ENCODE results near the gene HOXD3.

The HOXD3 gene

GRCh38 chr2:176160986-176161824 lies 4.1 kb downstream of the HOXD3 start:
- in situ Hi-C loops (cut with MboI; ENCODE audit: low sequenced_read_pairs) = no loop called here

- in situ Hi-C loops (cut with MboI; ENCODE audit: low sequenced_read_pairs) = no loop called here
Measured at GRCh38 chr2:176161825-176162626, 4.9 kb downstream of the HOXD3 start.

- in situ Hi-C loops (cut with MboI; ENCODE audit: low sequenced_read_pairs) = no loop called here
Measured at GRCh38 chr2:176162911-176163671, 6.0 kb downstream of the HOXD3 start.

- in situ Hi-C loops (cut with MboI; ENCODE audit: low sequenced_read_pairs) = no loop called here
Measured at GRCh38 chr2:176163672-176164056, 6.6 kb downstream of the HOXD3 start.

GRCh38 chr2:176164201-176164600 lies 7.1 kb downstream of the HOXD3 start:
- in situ Hi-C loops (cut with MboI; ENCODE audit: low sequenced_read_pairs) = no loop called here

- in situ Hi-C loops (cut with MboI; ENCODE audit: low sequenced_read_pairs) = no loop called here
Measured at GRCh38 chr2:176164611-176165369, 7.7 kb downstream of the HOXD3 start.

- in situ Hi-C loops (cut with MboI; ENCODE audit: low sequenced_read_pairs) = no loop called here
Measured at GRCh38 chr2:176165370-176166050, 8.4 kb downstream of the HOXD3 start.

- in situ Hi-C loops (cut with MboI; ENCODE audit: low sequenced_read_pairs) = no loop called here
Measured at GRCh38 chr2:176166272-176166671, 9.2 kb downstream of the HOXD3 start.

- in situ Hi-C loops (cut with MboI; ENCODE audit: low sequenced_read_pairs) = no loop called here
Measured at GRCh38 chr2:176167398-176167797, 10.3 kb downstream of the HOXD3 start.

GRCh38 chr2:176169181-176169580 lies 12.1 kb downstream of the HOXD3 start:
- in situ Hi-C loops (cut with MboI; ENCODE audit: low sequenced_read_pairs) = no loop called here

GRCh38 chr2:176169711-176170110 lies 12.6 kb downstream of the HOXD3 start:
- in situ Hi-C loops (cut with MboI; ENCODE audit: low sequenced_read_pairs) = no loop called here

GRCh38 chr2:176170602-176171305 lies 13.6 kb downstream of the HOXD3 start:
- in situ Hi-C loops (cut with MboI; ENCODE audit: low sequenced_read_pairs) = no loop called here

GRCh38 chr2:176171351-176172006 lies 14.4 kb downstream of the HOXD3 start:
- in situ Hi-C loops (cut with MboI; ENCODE audit: low sequenced_read_pairs) = no loop called here

GRCh38 chr2:176172007-176172894 lies 15.1 kb downstream of the HOXD3 start:
- in situ Hi-C loops (cut with MboI; ENCODE audit: low sequenced_read_pairs) = no loop called here

- in situ Hi-C loops (cut with MboI; ENCODE audit: low sequenced_read_pairs) = no loop called here
Measured at GRCh38 chr2:176172895-176173566, 15.9 kb downstream of the HOXD3 start.

- in situ Hi-C loops (cut with MboI; ENCODE audit: low sequenced_read_pairs) = no loop called here
Measured at GRCh38 chr2:176173567-176174381, 16.7 kb downstream of the HOXD3 start.
